ENCODE measurements around the gene LRRC23. TPM values are rescaled to one million over a fixed set of nuclear protein-coding genes. Genes with fewer than 3 reads are reported as not detected.
A peak's percentile ranks its signal among the peaks of the same experiment; 100 is the strongest.

The LRRC23 gene
- total and polyA plus RNA-seq, 2 of the 13 experiments (the other 11 are each of a cell fraction or from before 2014, with no cell fraction given) = 6.0 to 7.8 TPM

DNA sequence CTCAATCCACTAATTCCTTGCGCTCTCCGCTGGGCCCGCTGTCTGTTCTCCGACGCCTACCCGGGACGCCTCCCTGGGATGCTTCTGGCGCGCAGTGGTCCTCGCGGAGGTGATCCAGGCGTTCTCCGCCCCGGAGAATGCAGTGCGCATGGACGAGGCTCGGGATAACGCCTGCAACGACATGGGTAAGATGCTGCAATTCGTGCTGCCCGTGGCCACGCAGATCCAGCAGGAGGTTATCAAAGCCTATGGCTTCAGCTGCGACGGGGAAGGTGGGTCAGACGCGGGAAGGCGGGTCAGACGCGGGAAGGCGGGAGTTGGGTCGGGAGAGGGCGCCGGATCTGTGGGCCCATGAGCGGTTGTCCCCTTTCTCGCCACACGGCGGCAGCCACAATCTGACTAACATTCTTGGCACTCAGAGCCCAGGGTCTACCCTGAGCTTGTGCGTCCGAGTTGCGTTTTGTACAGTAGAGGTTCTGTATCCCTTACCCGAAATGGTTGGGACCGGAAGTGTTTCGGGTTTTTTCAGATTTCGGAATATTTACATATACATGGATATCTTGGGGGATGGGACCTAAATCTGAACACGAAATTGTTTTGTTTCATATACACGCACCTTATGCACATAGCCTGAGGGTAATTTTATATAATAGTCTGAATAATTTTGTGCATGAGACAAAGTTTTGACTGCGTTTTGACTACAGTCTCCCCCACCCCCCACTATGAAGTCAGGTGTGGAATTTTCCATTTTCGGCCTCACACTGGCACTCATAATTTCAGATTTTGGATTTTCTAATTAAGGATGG lies 40.0 kb downstream of the LRRC23 start (continued):
- TF ChIP-seq, protein P1, sequence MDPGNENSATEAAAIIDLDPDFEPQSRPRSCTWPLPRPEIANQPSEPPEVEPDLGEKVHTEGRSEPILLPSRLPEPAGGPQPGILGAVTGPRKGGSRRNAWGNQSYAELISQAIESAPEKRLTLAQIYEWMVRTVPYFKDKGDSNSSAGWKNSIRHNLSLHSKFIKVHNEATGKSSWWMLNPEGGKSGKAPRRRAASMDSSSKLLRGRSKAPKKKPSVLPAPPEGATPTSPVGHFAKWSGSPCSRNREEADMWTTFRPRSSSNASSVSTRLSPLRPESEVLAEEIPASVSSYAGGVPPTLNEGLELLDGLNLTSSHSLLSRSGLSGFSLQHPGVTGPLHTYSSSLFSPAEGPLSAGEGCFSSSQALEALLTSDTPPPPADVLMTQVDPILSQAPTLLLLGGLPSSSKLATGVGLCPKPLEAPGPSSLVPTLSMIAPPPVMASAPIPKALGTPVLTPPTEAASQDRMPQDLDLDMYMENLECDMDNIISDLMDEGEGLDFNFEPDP (CRISPR knock-in tag; conservative IDR thresholded peaks at IDR 0.05) = no peak
- TF ChIP-seq ZNF737 (CRISPR knock-in tag; IDR thresholded peaks at IDR 0.05; ENCODE audit: borderline replicate concordance) (no peak), KLF9 (CRISPR knock-in tag; IDR thresholded peaks at IDR 0.05; ENCODE audit: low read depth) (no peak), ZNF563 (CRISPR knock-in tag; IDR thresholded peaks at IDR 0.05) (no peak), ZNF746 (CRISPR knock-in tag; IDR thresholded peaks at IDR 0.05) (peak; percentile 65; the same call in 1 of the 2 replicates), MTF2 (CRISPR knock-in tag; IDR thresholded peaks at IDR 0.05; ENCODE audit: borderline replicate concordance) (no peak), RARG (CRISPR knock-in tag; IDR thresholded peaks at IDR 0.05; ENCODE audit: low read depth) (no peak), SRSF9 (IDR thresholded peaks at IDR 0.05; ENCODE audit: borderline replicate concordance, insufficient read depth, low read depth, low read length, poor library complexity, severe bottlenecking) (no peak), ERF (CRISPR knock-in tag; IDR thresholded peaks at IDR 0.05) (peak; percentile 58), HIVEP1 (CRISPR knock-in tag; IDR thresholded peaks at IDR 0.05) (no peak), ZNF20 (CRISPR knock-in tag; IDR thresholded peaks at IDR 0.05) (no peak), TP53 (CRISPR knock-in tag; conservative IDR thresholded peaks at IDR 0.05) (0 out of 2 replicates have a peak, but pooled peaks have one; percentile 54), ZSCAN31 (CRISPR knock-in tag; IDR thresholded peaks at IDR 0.05; ENCODE audit: low read depth) (peak; percentile 57; the same call in 1 of the 2 replicates), SRSF1 (optimal IDR thresholded peaks at IDR 0.05; ENCODE audit: low read depth, low read length) (no peak)
- TF ChIP-seq, protein P2, sequence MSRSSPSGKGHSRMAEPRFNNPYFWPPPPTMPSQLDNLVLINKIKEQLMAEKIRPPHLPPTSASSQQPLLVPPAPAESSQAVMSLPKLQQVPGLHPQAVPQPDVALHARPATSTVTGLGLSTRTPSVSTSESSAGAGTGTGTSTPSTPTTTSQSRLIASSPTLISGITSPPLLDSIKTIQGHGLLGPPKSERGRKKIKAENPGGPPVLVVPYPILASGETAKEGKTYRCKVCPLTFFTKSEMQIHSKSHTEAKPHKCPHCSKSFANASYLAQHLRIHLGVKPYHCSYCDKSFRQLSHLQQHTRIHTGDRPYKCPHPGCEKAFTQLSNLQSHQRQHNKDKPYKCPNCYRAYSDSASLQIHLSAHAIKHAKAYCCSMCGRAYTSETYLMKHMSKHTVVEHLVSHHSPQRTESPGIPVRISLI (CRISPR knock-in tag; IDR thresholded peaks at IDR 0.05; ENCODE audit: borderline replicate concordance) = peak; percentile 17; the same call in 1 of the 2 replicates
- TF ChIP-seq, protein P3, sequence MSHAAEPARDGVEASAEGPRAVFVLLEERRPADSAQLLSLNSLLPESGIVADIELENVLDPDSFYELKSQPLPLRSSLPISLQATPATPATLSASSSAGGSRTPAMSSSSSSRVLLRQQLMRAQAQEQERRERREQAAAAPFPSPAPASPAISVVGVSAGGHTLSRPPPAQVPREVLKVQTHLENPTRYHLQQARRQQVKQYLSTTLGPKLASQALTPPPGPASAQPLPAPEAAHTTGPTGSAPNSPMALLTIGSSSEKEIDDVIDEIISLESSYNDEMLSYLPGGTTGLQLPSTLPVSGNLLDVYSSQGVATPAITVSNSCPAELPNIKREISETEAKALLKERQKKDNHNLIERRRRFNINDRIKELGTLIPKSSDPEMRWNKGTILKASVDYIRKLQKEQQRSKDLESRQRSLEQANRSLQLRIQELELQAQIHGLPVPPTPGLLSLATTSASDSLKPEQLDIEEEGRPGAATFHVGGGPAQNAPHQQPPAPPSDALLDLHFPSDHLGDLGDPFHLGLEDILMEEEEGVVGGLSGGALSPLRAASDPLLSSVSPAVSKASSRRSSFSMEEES (CRISPR knock-in tag; IDR thresholded peaks at IDR 0.05) = no peak; the same call in 1 of the 2 replicates
- TF ChIP-seq, protein P4, sequence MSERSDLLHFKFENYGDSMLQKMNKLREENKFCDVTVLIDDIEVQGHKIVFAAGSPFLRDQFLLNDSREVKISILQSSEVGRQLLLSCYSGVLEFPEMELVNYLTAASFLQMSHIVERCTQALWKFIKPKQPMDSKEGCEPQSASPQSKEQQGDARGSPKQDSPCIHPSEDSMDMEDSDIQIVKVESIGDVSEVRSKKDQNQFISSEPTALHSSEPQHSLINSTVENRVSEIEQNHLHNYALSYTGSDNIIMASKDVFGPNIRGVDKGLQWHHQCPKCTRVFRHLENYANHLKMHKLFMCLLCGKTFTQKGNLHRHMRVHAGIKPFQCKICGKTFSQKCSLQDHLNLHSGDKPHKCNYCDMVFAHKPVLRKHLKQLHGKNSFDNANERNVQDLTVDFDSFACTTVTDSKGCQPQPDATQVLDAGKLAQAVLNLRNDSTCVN (CRISPR knock-in tag; IDR thresholded peaks at IDR 0.05; ENCODE audit: borderline replicate concordance) = no peak
- TF ChIP-seq, protein P5, sequence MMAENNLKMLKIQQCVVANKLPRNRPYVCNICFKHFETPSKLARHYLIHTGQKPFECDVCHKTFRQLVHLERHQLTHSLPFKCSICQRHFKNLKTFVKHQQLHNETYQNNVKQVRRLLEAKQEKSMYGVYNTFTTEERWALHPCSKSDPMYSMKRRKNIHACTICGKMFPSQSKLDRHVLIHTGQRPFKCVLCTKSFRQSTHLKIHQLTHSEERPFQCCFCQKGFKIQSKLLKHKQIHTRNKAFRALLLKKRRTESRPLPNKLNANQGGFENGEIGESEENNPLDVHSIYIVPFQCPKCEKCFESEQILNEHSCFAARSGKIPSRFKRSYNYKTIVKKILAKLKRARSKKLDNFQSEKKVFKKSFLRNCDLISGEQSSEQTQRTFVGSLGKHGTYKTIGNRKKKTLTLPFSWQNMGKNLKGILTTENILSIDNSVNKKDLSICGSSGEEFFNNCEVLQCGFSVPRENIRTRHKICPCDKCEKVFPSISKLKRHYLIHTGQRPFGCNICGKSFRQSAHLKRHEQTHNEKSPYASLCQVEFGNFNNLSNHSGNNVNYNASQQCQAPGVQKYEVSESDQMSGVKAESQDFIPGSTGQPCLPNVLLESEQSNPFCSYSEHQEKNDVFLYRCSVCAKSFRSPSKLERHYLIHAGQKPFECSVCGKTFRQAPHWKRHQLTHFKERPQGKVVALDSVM (CRISPR knock-in tag; IDR thresholded peaks at IDR 0.05) = no peak
- TF ChIP-seq, protein P6, sequence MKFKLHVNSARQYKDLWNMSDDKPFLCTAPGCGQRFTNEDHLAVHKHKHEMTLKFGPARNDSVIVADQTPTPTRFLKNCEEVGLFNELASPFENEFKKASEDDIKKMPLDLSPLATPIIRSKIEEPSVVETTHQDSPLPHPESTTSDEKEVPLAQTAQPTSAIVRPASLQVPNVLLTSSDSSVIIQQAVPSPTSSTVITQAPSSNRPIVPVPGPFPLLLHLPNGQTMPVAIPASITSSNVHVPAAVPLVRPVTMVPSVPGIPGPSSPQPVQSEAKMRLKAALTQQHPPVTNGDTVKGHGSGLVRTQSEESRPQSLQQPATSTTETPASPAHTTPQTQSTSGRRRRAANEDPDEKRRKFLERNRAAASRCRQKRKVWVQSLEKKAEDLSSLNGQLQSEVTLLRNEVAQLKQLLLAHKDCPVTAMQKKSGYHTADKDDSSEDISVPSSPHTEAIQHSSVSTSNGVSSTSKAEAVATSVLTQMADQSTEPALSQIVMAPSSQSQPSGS (CRISPR knock-in tag; IDR thresholded peaks at IDR 0.05) = 0 out of 2 replicates have a peak, but pooled peaks have one; percentile 30
